GM12874 (cell line): ENCODE measurements around the gene DIAPH3.

ENCODE experiments used
- CTCF ChIP-seq: IDR thresholded peaks from 2 replicates; pipeline ENCODE4 v1.5.1; 2011; ENCODE audit warnings: low read depth, mild to moderate bottlenecking, control low read depth, low read length, moderate library complexity; ENCODE audit not compliant: insufficient read depth

DIAPH3 gene

GRCh38 chr13:59701261-59701660 is 462.5 kb downstream of the DIAPH3 start:
- TF ChIP-seq CTCF, result no peak

GRCh38 chr13:59700281-59700680 is 463.4 kb downstream of the DIAPH3 start:
- TF ChIP-seq CTCF, result no peak

DNA sequence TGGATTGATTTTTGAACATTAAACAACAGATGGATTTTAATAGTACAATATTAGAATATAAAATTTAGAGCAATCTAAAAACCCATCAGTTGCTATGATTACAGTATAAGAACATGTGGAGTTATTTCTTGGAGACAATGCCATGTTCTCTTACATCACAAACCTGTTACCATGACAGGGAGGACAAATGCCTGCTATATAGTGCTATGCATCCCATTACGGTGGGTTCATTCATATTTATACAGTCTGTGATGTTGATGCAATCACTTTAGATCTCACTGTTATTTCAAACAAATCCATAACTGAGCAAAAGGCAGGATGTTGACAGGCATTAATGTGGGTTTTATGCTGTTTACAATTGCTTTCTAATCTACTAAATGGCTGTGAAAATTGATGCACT is 467.5 kb downstream of the DIAPH3 start:
- TF ChIP-seq CTCF, result no peak

GRCh38 chr13:59691501-59692066 is 472.1 kb downstream of the DIAPH3 start:
- no peak for TF ChIP-seq CTCF

DNA sequence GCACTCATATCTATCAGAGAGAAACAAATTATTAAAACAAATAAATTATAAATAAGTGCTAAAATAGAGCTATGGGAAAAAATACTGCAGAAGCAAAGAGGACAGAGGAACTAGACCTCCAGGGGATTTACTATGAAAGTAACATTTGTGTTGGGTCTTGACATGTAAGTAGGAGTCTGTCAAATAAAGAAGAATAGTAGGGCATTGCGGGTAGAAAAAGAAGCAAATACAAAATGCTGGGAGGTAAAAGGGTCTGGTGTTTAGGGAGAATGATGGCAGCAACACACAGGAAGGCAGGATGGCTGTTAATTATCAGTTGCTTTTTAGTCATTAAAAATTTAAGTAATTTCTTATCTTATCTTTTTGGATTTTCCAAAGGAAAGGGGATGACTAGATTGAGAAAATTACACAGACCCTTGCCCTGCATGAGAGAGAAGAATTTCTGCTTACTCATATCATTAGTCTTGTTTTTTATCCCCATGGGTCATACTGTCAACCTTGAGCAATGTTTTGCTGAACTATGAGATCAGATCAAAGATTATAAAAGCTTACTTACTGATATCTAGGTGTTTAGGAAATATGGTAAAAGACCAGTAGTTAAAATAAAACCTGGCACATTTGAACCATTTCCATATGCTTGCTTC is 472.7 kb downstream of the DIAPH3 start:
- TF ChIP-seq CTCF, result no peak

DNA sequence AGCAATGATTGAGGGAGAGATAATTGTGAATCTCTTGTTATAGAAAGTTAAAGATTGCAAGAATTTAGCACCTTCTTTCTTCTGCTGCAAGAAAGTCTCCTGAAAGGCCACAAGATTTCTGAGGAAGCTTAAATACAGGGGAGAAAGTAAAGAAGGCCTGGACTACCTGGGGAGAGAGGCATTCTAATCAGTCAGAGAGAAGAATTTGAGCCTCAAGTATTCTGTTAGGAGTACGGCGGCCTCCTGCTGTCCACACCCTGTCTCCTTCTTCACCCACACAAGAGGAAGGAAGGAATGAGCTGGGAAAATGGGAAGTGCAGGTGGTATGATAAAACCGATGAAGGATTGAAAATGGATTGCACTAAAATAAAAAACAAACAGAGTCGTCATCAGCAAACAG is 474.7 kb downstream of the DIAPH3 start:
- no peak for TF ChIP-seq CTCF

DNA sequence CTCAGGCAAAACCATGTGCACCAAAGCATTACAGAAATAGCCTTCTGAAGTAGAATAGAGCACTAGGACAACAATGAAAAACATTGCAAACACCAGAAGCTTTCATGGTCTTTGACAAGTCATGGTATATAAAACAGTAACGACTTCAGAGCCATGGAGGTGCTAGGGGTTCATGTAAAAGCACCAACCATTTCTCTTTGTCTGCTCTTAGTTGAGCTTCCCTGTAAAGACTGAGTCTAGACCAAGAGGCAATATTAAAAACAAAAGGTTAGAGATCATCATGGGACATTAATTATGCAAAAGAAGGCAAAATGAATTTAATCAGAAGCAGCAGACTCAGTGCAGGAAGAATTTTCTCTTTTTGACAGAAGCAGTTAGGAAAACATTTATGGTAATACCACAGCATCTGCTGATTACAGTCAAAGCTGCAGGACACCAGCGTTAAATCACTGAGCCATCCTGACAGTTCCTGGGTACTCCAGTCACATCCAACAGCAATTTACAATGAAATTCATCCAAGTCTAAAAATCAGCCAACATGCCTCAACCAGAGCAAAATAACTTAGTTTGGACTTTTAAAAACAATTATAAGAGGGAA is 476.8 kb downstream of the DIAPH3 start:
- no peak for TF ChIP-seq CTCF
